B cell (primary cell): ENCODE data around the gene SEMA7A. TPM values are rescaled to one million over a fixed set of nuclear protein-coding genes. Genes with fewer than 3 reads are reported as not detected.
A peak's percentile ranks its signal among the peaks of the same experiment; 100 is the strongest.

Experiments used
- ATAC-seq: fragments of 200-7000 bp; cut with Tn5 transposase; one replicate; pipeline ENCODE4 v1.10.0; 2021; ENCODE audit warnings: low read depth, mild to moderate bottlenecking, moderate number of reproducible peaks, moderate library complexity
- CTCF ChIA-PET: fragments of 350-600 bp; sonication (Branson Sonifier 250); formaldehyde crosslinking; loops from one replicate; lab custom pipeline; 2021; ENCODE audit warnings: antibody characterized with exemption, inconsistent platforms; lab: Charles Lee
- POLR2A ChIA-PET: fragments of 350-600 bp; sonication (Branson Sonifier 250); formaldehyde crosslinking; loops from one replicate; lab custom pipeline; 2021; ENCODE audit warnings: antibody characterized with exemption; lab: Charles Lee
- DNase-seq: peaks from one replicate; pipeline ENCODE4 v3.0.0; 2013
- H2AFZ ChIP-seq: 2 replicates; pipeline ENCODE4 v1.6.1; 2012; ENCODE audit warnings: mild to moderate bottlenecking, low read depth, low read length; ENCODE audit not compliant: insufficient read depth, poor library complexity, severe bottlenecking
- H3K27ac ChIP-seq, 2 donors: 1 replicate in 1 of 2; 2 replicates in 1 of 2; pipeline ENCODE4 v1.5.1; 2012 to 2013; ENCODE audit warnings: low read length in 2 of 2, mild to moderate bottlenecking in 2 of 2, moderate library complexity in 1 of 2
- H3K27me3 ChIP-seq, 4 experiments: fragments of 200-600 bp in 1 of 4; sonication (generic) in 1 of 4; replicated peaks in 1 of 4; 1 replicate in 2 of 4; 2 replicates in 2 of 4; pipeline versions ENCODE4 v1.6.1 to v1.7.0; 2013 to 2016; ENCODE audit warnings: low read length in 3 of 4, mild to moderate bottlenecking in 2 of 4, mixed read lengths in 1 of 4, moderate library complexity in 1 of 4; ENCODE audit not compliant: insufficient read depth in 4 of 4, control insufficient read depth in 3 of 4; ENCODE audit errors: control extremely low read depth in 1 of 4
- H3K36me3 ChIP-seq, 2 experiments: replicated peaks in 1 of 2; 1 replicate in 1 of 2; 2 replicates in 1 of 2; pipeline versions ENCODE4 v1.6.1 to v1.7.1; 2013; ENCODE audit warnings: low read length in 1 of 2; ENCODE audit not compliant: insufficient read depth in 2 of 2, control insufficient read depth in 1 of 2; ENCODE audit errors: control extremely low read depth in 1 of 2, extremely low read depth in 1 of 2
- H3K4me1 ChIP-seq, 2 donors: fragments of 200-600 bp in 1 of 2; sonication (generic) in 1 of 2; 1 replicate in 1 of 2; 2 replicates in 1 of 2; pipeline versions ENCODE4 v1.5.1 to v1.6.1; 2013 to 2017; ENCODE audit warnings: low read length in 2 of 2; ENCODE audit not compliant: control insufficient read depth in 2 of 2, insufficient read depth in 2 of 2
- H3K4me2 ChIP-seq: replicated peaks from 2 replicates; pipeline ENCODE3; 2012; ENCODE audit warnings: mild to moderate bottlenecking, low read depth, low read length; ENCODE audit not compliant: poor library complexity, severe bottlenecking
- H3K4me3 ChIP-seq, 5 experiments: fragments of 200-600 bp in 1 of 5; sonication (generic) in 1 of 5; 1 replicate in 3 of 5; 2 replicates in 2 of 5; pipeline versions ENCODE4 v1.5.1 to v1.7.0; 2011 to 2016; ENCODE audit warnings: low read length in 4 of 5, mild to moderate bottlenecking in 4 of 5, low read depth in 2 of 5, control low read depth in 1 of 5, moderate library complexity in 1 of 5; ENCODE audit not compliant: insufficient read depth in 1 of 5; ENCODE audit errors: control extremely low read depth in 1 of 5, extremely low read depth in 1 of 5
- H3K79me2 ChIP-seq: fragments of 200-600 bp; sonication (generic); one replicate; pipeline ENCODE4 v1.6.0; 2016; ENCODE audit warnings: low read length; ENCODE audit not compliant: control insufficient read depth, insufficient read depth
- H3K9ac ChIP-seq: fragments of 200-600 bp; sonication (generic); 2 replicates; pipeline ENCODE4 v1.6.1; 2017; ENCODE audit warnings: mild to moderate bottlenecking, low read length, moderate library complexity
- H3K9me3 ChIP-seq, 3 donors: one replicate each; pipeline versions ENCODE4 v1.6.1 to v1.7.1; 2013; ENCODE audit warnings: low read length in 2 of 3; ENCODE audit not compliant: control insufficient read depth in 2 of 3, insufficient read depth in 1 of 3; ENCODE audit errors: control extremely low read depth in 1 of 3
- H4K20me1 ChIP-seq: 2 replicates; pipeline ENCODE4 v1.6.0; 2012; ENCODE audit warnings: mild to moderate bottlenecking, low read length; ENCODE audit not compliant: insufficient read depth, control insufficient read depth, poor library complexity, severe bottlenecking
- H3K27ac Mint-ChIP-seq: one replicate; pipeline ENCODE4 v1.8.0; 2021; ENCODE audit warnings: mixed read lengths
- H3K27me3 Mint-ChIP-seq: one replicate; pipeline ENCODE4 v1.8.0; 2021; ENCODE audit warnings: mixed read lengths
- H3K4me1 Mint-ChIP-seq: one replicate; pipeline ENCODE4 v1.8.0; 2021; ENCODE audit warnings: mixed read lengths
- H3K4me3 Mint-ChIP-seq: one replicate; pipeline ENCODE4 v1.8.0; 2021; ENCODE audit warnings: mixed read lengths
- H3K9me3 Mint-ChIP-seq: one replicate; pipeline ENCODE4 v1.8.0; 2022; ENCODE audit warnings: mixed read lengths; ENCODE audit not compliant: insufficient read depth
- CTCF ChIP-seq: fragments of 200-600 bp; IDR thresholded peaks from one replicate; pipeline ENCODE4 v1.8.0; 2022; ENCODE audit warnings: antibody characterized with exemption, mild to moderate bottlenecking
- EZH2 ChIP-seq: IDR thresholded peaks from 2 replicates; pipeline ENCODE4 v1.6.1; 2012; ENCODE audit warnings: borderline replicate concordance, low read depth, mild to moderate bottlenecking, moderate library complexity, low read length; ENCODE audit not compliant: insufficient read depth, poor library complexity, severe bottlenecking
- WGBS: methylation state at CpG from one replicate; pipeline ENCODE4 v1.1.5; 2013; ENCODE audit warnings: missing lambda C conversion rate; ENCODE audit not compliant: insufficient coverage; 5-methylcytosine and 5-hydroxymethylcytosine counted together
- intact Hi-C: fragments of 100-400 bp; cut with micrococcal nuclease; formaldehyde crosslinking; loops from one replicate; pipeline ENCODE4 v1.10.0; 2022
- polyA plus RNA-seq: library from polyadenylated mRNA; depleted of rRNA; stranded (reverse); fragments of >200 nt; gene quantifications from 2 replicates; pipeline ENCODE4 v1.2.3, GENCODE V29; 2012
- total RNA-seq, 2 donors: library from RNA; stranded (reverse); fragments of 120-200 nt in 1 of 2; gene quantifications; 1 replicate in 1 of 2; 2 replicates in 1 of 2; pipeline versions ENCODE4 v1.2.3 to v1.2.4, GENCODE V29; 2013 to 2022

The SEMA7A gene
- total and polyA plus RNA-seq, 2 donors (not counting 1 experiment from before 2014, with no cell fraction given), result 42.0 to 44.2 TPM

DNA sequence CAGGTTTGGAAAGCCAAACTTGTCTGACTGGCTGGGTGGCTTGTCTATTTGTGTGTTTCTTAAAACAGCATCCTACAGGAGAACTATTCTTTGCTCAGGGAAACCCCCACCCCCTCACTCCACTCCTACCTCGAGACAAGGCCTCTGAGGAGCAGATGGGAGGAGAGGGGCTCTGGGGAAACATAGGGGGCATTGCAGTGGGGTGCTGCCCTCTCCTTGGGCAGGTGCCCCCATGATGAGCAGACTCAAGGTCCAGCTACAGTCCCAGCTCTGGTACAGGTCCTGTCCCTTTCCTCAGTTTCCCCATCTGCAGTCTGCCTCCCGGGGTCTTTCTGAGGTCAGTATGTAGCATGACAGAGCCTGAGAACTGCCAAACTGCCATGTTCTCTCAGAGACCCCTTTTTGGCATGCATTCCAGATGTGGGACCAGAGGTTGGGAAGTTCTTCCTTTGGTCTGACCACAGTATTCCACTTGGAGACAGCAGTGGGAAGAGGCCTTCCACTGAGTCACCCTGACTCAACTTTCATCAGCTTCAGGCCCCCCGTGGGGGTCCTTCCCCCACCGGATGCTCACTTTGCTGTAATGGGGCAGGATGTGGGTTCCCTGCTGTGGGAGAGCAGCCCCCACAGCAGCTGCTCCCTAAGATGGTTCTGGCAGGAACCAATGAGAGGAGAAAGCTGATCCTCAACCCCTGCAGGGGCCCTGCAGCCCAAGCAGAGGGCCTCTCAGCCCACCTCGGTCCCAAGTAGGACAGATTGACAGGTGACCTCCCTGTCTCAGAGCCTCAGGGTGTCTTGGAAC, 34.0 kb downstream of the SEMA7A start:
- peaks cover 100% of the 10 kb centered on the region in 2 donors for H3K4me1 ChIP-seq
- Mint-ChIP-seq H3K27me3 (no peaks in the 10 kb centered on the region), H3K4me3 (peak overlapping the region; percentile 47), H3K4me1 (peaks cover 98% of the 10 kb centered on the region), H3K27ac (peak overlapping the region; percentile 78), H3K9me3 (no peaks in the 10 kb centered on the region)
- no peaks in the 10 kb centered on the region for H3K36me3 ChIP-seq
- intact Hi-C loops, result no loop called here
- H3K9me3 ChIP-seq, result peaks cover 0 to 4% (median 0%) of the 10 kb centered on the region in 3 donors
- H3K27me3 ChIP-seq, result no peaks in the 10 kb centered on the region
- TF ChIP-seq EZH2 (no peak), CTCF (no peak)
- ATAC-seq (no peak), DNase-seq (peak; percentile 41)
- H3K4me2 ChIP-seq, result peak overlapping the region; percentile 60
- peak overlapping the region; percentile 76 to 96 for H3K27ac ChIP-seq
- no peaks in the 10 kb centered on the region for H4K20me1 ChIP-seq
- H3K79me2 ChIP-seq, result peaks cover 10% of the 10 kb centered on the region
- WGBS, result 19% methylated on average over 2 of the region's 5 CpGs
- H3K4me3 ChIP-seq, result no peak overlapping the region
- H3K9ac ChIP-seq, result no peak overlapping the region
- ChIA-PET POLR2A (interaction anchor here (0.7 to 8.4 kb wide), 4 partner anchors 14 to 272 kb away, joined by 3 to 64 read pairs (median 4); no protein-coding TSS in a partner anchor), CTCF (interaction anchor here (1.7 to 9.5 kb wide), 3 partner anchors 16 to 30 kb away, joined by 4 to 153 read pairs (median 26); no protein-coding TSS in a partner anchor)
- H2AFZ ChIP-seq, result no peak overlapping the region

GRCh38 chr15:74399100-74399499, 34.7 kb downstream of the SEMA7A start:
- ChIA-PET CTCF (interaction anchor here (9.5 kb wide), 1 partner anchor 16 kb away, joined by 153 read pairs; no protein-coding TSS in a partner anchor), POLR2A (interaction anchor here (1.3 to 8.4 kb wide), 2 partner anchors 14 to 32 kb away, joined by 4 to 64 read pairs; no protein-coding TSS in a partner anchor)
- Mint-ChIP-seq H3K9me3 (no peaks in the 10 kb centered on the region), H3K27me3 (no peaks in the 10 kb centered on the region), H3K27ac (peak overlapping the region; percentile 66), H3K4me1 (peaks cover 98% of the 10 kb centered on the region), H3K4me3 (peak overlapping the region; percentile 26)
- Histone ChIP-seq H3K27me3 (no peaks in the 10 kb centered on the region), H3K36me3 (no peaks in the 10 kb centered on the region), H3K4me1 (peaks cover 99 to 100% of the 10 kb centered on the region in 2 donors), H3K27ac (peak overlapping the region; percentile 96 to 98), H2AFZ (no peak overlapping the region), H3K4me3 (no peak overlapping the region), H3K9me3 (peaks cover 0 to 4% (median 0%) of the 10 kb centered on the region in 3 donors), H3K79me2 (peaks cover 10% of the 10 kb centered on the region), H3K9ac (no peak overlapping the region), H3K4me2 (peak overlapping the region; percentile 21), H4K20me1 (no peaks in the 10 kb centered on the region)
- intact Hi-C loops, result no loop called here
- TF ChIP-seq CTCF, result no peak
- no peak for TF ChIP-seq EZH2
- DNase-seq, result peak; percentile 63
- no peak for ATAC-seq
- no CpG with 5 or more reads among the region's 3 CpGs for WGBS
